NT2/D1 (cell line): ENCODE data around the gene ARHGAP5.
"Not testable (repeated sequence)": the region's sequence is repeated elsewhere in the genome, so short reads cannot be mapped to it uniquely, and the experiment has no call there.

Experiments used
- DNase-seq: peaks from one replicate; pipeline ENCODE4 v3.0.0-alpha.2; 2011; ENCODE audit warnings: low read depth, low spot score
- H3K27me3 ChIP-seq: 2 replicates; pipeline ENCODE4 v1.6.0; 2011; ENCODE audit warnings: mild to moderate bottlenecking; ENCODE audit not compliant: insufficient read length, insufficient read depth
- H3K36me3 ChIP-seq: 2 replicates; pipeline ENCODE4 v1.6.1; 2011; ENCODE audit warnings: mild to moderate bottlenecking, low read length, mixed read lengths; ENCODE audit not compliant: insufficient read depth, insufficient read length
- H3K4me1 ChIP-seq: 2 replicates; pipeline ENCODE4 v1.5.1; 2011; ENCODE audit not compliant: insufficient read depth, insufficient read length
- H3K4me3 ChIP-seq: 2 replicates; pipeline ENCODE4 v1.5.1; 2011; ENCODE audit warnings: low read depth; ENCODE audit not compliant: insufficient read length
- H3K9ac ChIP-seq: 2 replicates; pipeline ENCODE4 v1.6.0; 2011; ENCODE audit warnings: low read depth; ENCODE audit not compliant: insufficient read length
- H3K9me3 ChIP-seq: 2 replicates; pipeline ENCODE4 v1.5.1; 2011; ENCODE audit warnings: mild to moderate bottlenecking, low read length; ENCODE audit not compliant: insufficient read depth
- SUZ12 ChIP-seq: IDR thresholded peaks from 2 replicates; pipeline ENCODE4 v1.6.1; 2011; ENCODE audit not compliant: insufficient read length, insufficient read depth; ENCODE audit errors: extremely low read depth
- YY1 ChIP-seq: IDR thresholded peaks from 2 replicates; pipeline ENCODE4 v1.6.1; 2011; ENCODE audit not compliant: insufficient read length, insufficient read depth
- ZNF274 ChIP-seq: IDR thresholded peaks from 2 replicates; pipeline ENCODE4 v1.6.1; 2011; ENCODE audit warnings: mild to moderate bottlenecking, low read depth, low read length

The ARHGAP5 gene

GRCh38 chr14:32121536-32121935 lies 44.4 kb downstream of the ARHGAP5 start:
- Histone ChIP-seq H3K9me3 (peaks cover 13% of the 10 kb centered on the region), H3K36me3 (peaks cover 10% of the 10 kb centered on the region), H3K27me3 (no peaks in the 10 kb centered on the region), H3K4me3 (no peak overlapping the region), H3K4me1 (no peaks in the 10 kb centered on the region), H3K9ac (no peak overlapping the region)
- TF ChIP-seq ZNF274 (no peak), SUZ12 (no peak), YY1 (no peak)
- no peak for DNase-seq

- Histone ChIP-seq H3K27me3 (no peaks in the 10 kb centered on the region), H3K36me3 (peaks cover 8% of the 10 kb centered on the region)
- TF ChIP-seq ZNF274 = no peak
- TF ChIP-seq YY1 = no peak
- no peak for TF ChIP-seq SUZ12
These were observed 44.8 kb downstream of the ARHGAP5 start for GRCh38 chr14:32121948-32122347.

GRCh38 chr14:32126899-32127730 lies 50.0 kb downstream of the ARHGAP5 start:
- not testable (repeated sequence) for H3K27me3 ChIP-seq, H3K4me1 ChIP-seq, H3K9ac ChIP-seq, H3K4me3 ChIP-seq, DNase-seq
- Histone ChIP-seq H3K9me3 (peaks cover 46% of the 10 kb centered on the region), H3K36me3 (peaks cover 15% of the 10 kb centered on the region)

More at GRCh38 chr14:32121948-32122347, 44.8 kb downstream of the ARHGAP5 start:
- Histone ChIP-seq H3K9ac (no peak overlapping the region), H3K9me3 (peaks cover 17% of the 10 kb centered on the region), H3K4me3 (no peak overlapping the region), H3K4me1 (no peaks in the 10 kb centered on the region)
- DNase-seq = no peak

- not testable (repeated sequence) for H3K4me3 ChIP-seq, DNase-seq, H3K9ac ChIP-seq, H3K4me1 ChIP-seq, H3K27me3 ChIP-seq
- peaks cover 46% of the 10 kb centered on the region for H3K9me3 ChIP-seq
- H3K36me3 ChIP-seq = peaks cover 15% of the 10 kb centered on the region
These were observed 50.9 kb downstream of the ARHGAP5 start for GRCh38 chr14:32127731-32128654.

- Histone ChIP-seq H3K4me1 (no peaks in the 10 kb centered on the region), H3K4me3 (no peak overlapping the region), H3K27me3 (no peaks in the 10 kb centered on the region), H3K9me3 (peaks cover 46% of the 10 kb centered on the region), H3K36me3 (peaks cover 15% of the 10 kb centered on the region), H3K9ac (no peak overlapping the region)
- no peak for DNase-seq
- no peak for TF ChIP-seq SUZ12
- no peak for TF ChIP-seq ZNF274
- TF ChIP-seq YY1 = no peak
These were observed 51.6 kb downstream of the ARHGAP5 start for GRCh38 chr14:32128703-32129102.

- Histone ChIP-seq H3K27me3 (no peaks in the 10 kb centered on the region), H3K36me3 (peaks cover 16% of the 10 kb centered on the region), H3K9me3 (peaks cover 46% of the 10 kb centered on the region), H3K9ac (no peak overlapping the region), H3K4me3 (no peak overlapping the region), H3K4me1 (no peaks in the 10 kb centered on the region)
- DNase-seq = no peak
- no peak for TF ChIP-seq SUZ12
- TF ChIP-seq YY1 = no peak
- no peak for TF ChIP-seq ZNF274
These were observed 52.0 kb downstream of the ARHGAP5 start for GRCh38 chr14:32129124-32129523.

GRCh38 chr14:32131689-32132088 lies 54.6 kb downstream of the ARHGAP5 start:
- Histone ChIP-seq H3K36me3 (peaks cover 12% of the 10 kb centered on the region), H3K9me3 (peaks cover 31% of the 10 kb centered on the region)
- H3K9ac ChIP-seq, H3K27me3 ChIP-seq, H3K4me1 ChIP-seq, DNase-seq, H3K4me3 ChIP-seq: not testable (repeated sequence)
